Frontal cortex (tissue), 4 donors: ENCODE data around the gene OR1J2. TPM values are rescaled to one million over a fixed set of nuclear protein-coding genes. Genes with fewer than 3 reads are reported as not detected.
"Not testable (repeated sequence)": the region's sequence is repeated elsewhere in the genome, so short reads cannot be mapped to it uniquely, and the experiment has no call there.

Experiments
- DNase-seq, 2 donors: peaks; one replicate each; pipeline ENCODE4 v3.0.0; 2012; ENCODE audit warnings: low spot score in 2 of 2
- FAIRE-seq: peaks from 2 replicates; lab custom pipeline; 2012; peaks lifted over from hg19 to GRCh38; lab: Jason Lieb, UNC
- total RNA-seq: library from RNA; depleted of rRNA; stranded (reverse); fragments of >200 nt; gene quantifications from one replicate; pipeline ENCODE4 v1.2.3, GENCODE V29; 2014
- donor health status: control.
- donor health status: control.
- donor health status: control.

OR1J2 gene
- not detected for total RNA-seq

- FAIRE-seq (no peak), DNase-seq (no peak)
Measured at GRCh38 chr9:122510502-122510901, at the start of gene OR1J2. Gene OR1J2, plus strand, starts transcription at chr9:122510802. Its CDS starts 0 bp downstream, at chr9:122510802.

GRCh38 chr9:122463828-122464632, 46.6 kb upstream of the OR1J2 start:
- DNase-seq (no peak), FAIRE-seq (no peak)

GRCh38 chr9:122464633-122465567, 45.7 kb upstream of the OR1J2 start:
- FAIRE-seq = peak; percentile 44

GRCh38 chr9:122466456-122466855, 44.1 kb upstream of the OR1J2 start:
- FAIRE-seq (no peak), DNase-seq (no peak)

More at GRCh38 chr9:122464633-122465567, 45.7 kb upstream of the OR1J2 start:
- DNase-seq = peak; percentile 28 to 61

GRCh38 chr9:122468735-122469134, 41.9 kb upstream of the OR1J2 start:
- FAIRE-seq (no peak), DNase-seq (no peak)

GRCh38 chr9:122474561-122474960, 36.0 kb upstream of the OR1J2 start:
- DNase-seq (no peak), FAIRE-seq (no peak)

- no peak for DNase-seq
- FAIRE-seq = no peak
Measured at GRCh38 chr9:122475717-122476116, 34.9 kb upstream of the OR1J2 start.

GRCh38 chr9:122477346-122477745, 33.3 kb upstream of the OR1J2 start:
- FAIRE-seq (no peak), DNase-seq (no peak)

- DNase-seq = no peak
- FAIRE-seq = no peak
Measured at GRCh38 chr9:122477826-122478225, 32.8 kb upstream of the OR1J2 start, which contains the start of gene OR1J1. Gene OR1J1, minus strand, starts transcription at chr9:122477926. Its CDS starts 0 bp downstream, at chr9:122477926.

GRCh38 chr9:122479062-122479461, 31.5 kb upstream of the OR1J2 start:
- DNase-seq (no peak), FAIRE-seq (no peak)

- no peak for DNase-seq
- no peak for FAIRE-seq
Measured at GRCh38 chr9:122498883-122499288, 11.7 kb upstream of the OR1J2 start.

- DNase-seq (no peak), FAIRE-seq (no peak)
Measured at GRCh38 chr9:122506964-122507363, 3.6 kb upstream of the OR1J2 start.

GRCh38 chr9:122518226-122518625, 7.6 kb downstream of the OR1J2 start:
- FAIRE-seq (no peak), DNase-seq (no peak)

- FAIRE-seq = no peak
- no peak for DNase-seq
Measured at GRCh38 chr9:122518841-122519240, 8.2 kb downstream of the OR1J2 start, which contains the start of gene OR1J4. Gene OR1J4, plus strand, starts transcription at chr9:122519141. Its CDS starts 0 bp downstream, at chr9:122519141.

GRCh38 chr9:122519376-122519775, 8.8 kb downstream of the OR1J2 start:
- no peak for FAIRE-seq
- no peak for DNase-seq

- FAIRE-seq = no peak
Measured at GRCh38 chr9:122526602-122527001, 16.0 kb downstream of the OR1J2 start.

GRCh38 chr9:122527193-122527592, 16.6 kb downstream of the OR1J2 start, which contains the start of gene OR1N1:
Gene OR1N1, minus strand, starts transcription at chr9:122527293. Its CDS starts 0 bp downstream, at chr9:122527293.
- DNase-seq (no peak), FAIRE-seq (no peak)

More at GRCh38 chr9:122526602-122527001, 16.0 kb downstream of the OR1J2 start:
- no peak for DNase-seq

- DNase-seq, FAIRE-seq: not testable (repeated sequence)
Measured at GRCh38 chr9:122531157-122531556, 20.6 kb downstream of the OR1J2 start.

GRCh38 chr9:122536134-122536533, 25.5 kb downstream of the OR1J2 start:
- DNase-seq = no peak
- no peak for FAIRE-seq

GRCh38 chr9:122537066-122537465, 26.5 kb downstream of the OR1J2 start:
- not testable (repeated sequence) for FAIRE-seq

More at GRCh38 chr9:122537066-122537465, 26.5 kb downstream of the OR1J2 start:
- not testable (repeated sequence) for DNase-seq
